ENCODE measurements around the gene HOXA13.

The HOXA13 gene

GRCh38 chr7:27146491-27147198 is 53.2 kb downstream of the HOXA13 start:
- Histone ChIP-seq H3K4me3 (ENCODE audit: low read depth in 1 of 2, low read length in 1 of 2) (no peak overlapping the region), H3K9me3 (no peaks in the 10 kb centered on the region), H3K27me3 (peaks cover 94% of the 10 kb centered on the region), H3K4me1 (ENCODE audit: control insufficient read depth in 1 of 2, insufficient read depth in 1 of 2, low read depth in 1 of 2, low read length in 1 of 2) (peaks cover 24 to 28% of the 10 kb centered on the region in 2 experiments), H3K36me3 (no peaks in the 10 kb centered on the region), H3K27ac (no peak overlapping the region)
- TF ChIP-seq CTCF (IDR thresholded peaks at IDR 0.05), result no peak

- no peak for TF ChIP-seq CTCF (IDR thresholded peaks at IDR 0.05)
- peaks cover 17 to 21% of the 10 kb centered on the region in 2 experiments for H3K4me1 ChIP-seq (ENCODE audit: control insufficient read depth in 1 of 2, insufficient read depth in 1 of 2, low read depth in 1 of 2, low read length in 1 of 2)
- no peak overlapping the region for H3K27ac ChIP-seq
- H3K4me3 ChIP-seq (ENCODE audit: low read depth in 1 of 2, low read length in 1 of 2), result no peak overlapping the region
- H3K9me3 ChIP-seq, result no peaks in the 10 kb centered on the region
- H3K36me3 ChIP-seq, result no peaks in the 10 kb centered on the region
- H3K27me3 ChIP-seq, result peaks cover 89% of the 10 kb centered on the region
Measured at GRCh38 chr7:27145914-27146412, 53.9 kb downstream of the HOXA13 start.

- no peaks in the 10 kb centered on the region for H3K9me3 ChIP-seq
- no peak for TF ChIP-seq CTCF (IDR thresholded peaks at IDR 0.05)
- no peak overlapping the region for H3K27ac ChIP-seq
- H3K27me3 ChIP-seq, result peaks cover 82% of the 10 kb centered on the region
- H3K36me3 ChIP-seq, result no peaks in the 10 kb centered on the region
- H3K4me3 ChIP-seq (ENCODE audit: low read depth in 1 of 2, low read length in 1 of 2), result no peak overlapping the region
- peaks cover 10 to 15% of the 10 kb centered on the region in 2 experiments for H3K4me1 ChIP-seq (ENCODE audit: control insufficient read depth in 1 of 2, insufficient read depth in 1 of 2, low read depth in 1 of 2, low read length in 1 of 2)
Measured at GRCh38 chr7:27145165-27145913, 54.6 kb downstream of the HOXA13 start.

- H3K36me3 ChIP-seq, result no peaks in the 10 kb centered on the region
- no peak overlapping the region for H3K27ac ChIP-seq
- no peak overlapping the region for H3K4me3 ChIP-seq (ENCODE audit: low read depth in 1 of 2, low read length in 1 of 2)
- TF ChIP-seq CTCF (IDR thresholded peaks at IDR 0.05), result no peak
- H3K4me1 ChIP-seq (ENCODE audit: control insufficient read depth in 1 of 2, insufficient read depth in 1 of 2, low read depth in 1 of 2, low read length in 1 of 2), result peaks cover 9 to 12% of the 10 kb centered on the region in 2 experiments
- peaks cover 78% of the 10 kb centered on the region for H3K27me3 ChIP-seq
- H3K9me3 ChIP-seq, result no peaks in the 10 kb centered on the region
Measured at GRCh38 chr7:27144781-27145164, 55.1 kb downstream of the HOXA13 start.
